GM18867 (cell line): ENCODE data around the gene AANAT.
"Not testable (repeated sequence)": the region's sequence is repeated elsewhere in the genome, so short reads cannot be mapped to it uniquely, and the experiment has no call there.

Source experiments
- ATAC-seq: cut with Tn5 transposase; IDR thresholded peaks from one replicate; pipeline ENCODE4 v1.9.1; 2021; ENCODE audit warnings: mild to moderate bottlenecking, moderate library complexity; ENCODE audit not compliant: unreplicated experiment

AANAT gene

DNA sequence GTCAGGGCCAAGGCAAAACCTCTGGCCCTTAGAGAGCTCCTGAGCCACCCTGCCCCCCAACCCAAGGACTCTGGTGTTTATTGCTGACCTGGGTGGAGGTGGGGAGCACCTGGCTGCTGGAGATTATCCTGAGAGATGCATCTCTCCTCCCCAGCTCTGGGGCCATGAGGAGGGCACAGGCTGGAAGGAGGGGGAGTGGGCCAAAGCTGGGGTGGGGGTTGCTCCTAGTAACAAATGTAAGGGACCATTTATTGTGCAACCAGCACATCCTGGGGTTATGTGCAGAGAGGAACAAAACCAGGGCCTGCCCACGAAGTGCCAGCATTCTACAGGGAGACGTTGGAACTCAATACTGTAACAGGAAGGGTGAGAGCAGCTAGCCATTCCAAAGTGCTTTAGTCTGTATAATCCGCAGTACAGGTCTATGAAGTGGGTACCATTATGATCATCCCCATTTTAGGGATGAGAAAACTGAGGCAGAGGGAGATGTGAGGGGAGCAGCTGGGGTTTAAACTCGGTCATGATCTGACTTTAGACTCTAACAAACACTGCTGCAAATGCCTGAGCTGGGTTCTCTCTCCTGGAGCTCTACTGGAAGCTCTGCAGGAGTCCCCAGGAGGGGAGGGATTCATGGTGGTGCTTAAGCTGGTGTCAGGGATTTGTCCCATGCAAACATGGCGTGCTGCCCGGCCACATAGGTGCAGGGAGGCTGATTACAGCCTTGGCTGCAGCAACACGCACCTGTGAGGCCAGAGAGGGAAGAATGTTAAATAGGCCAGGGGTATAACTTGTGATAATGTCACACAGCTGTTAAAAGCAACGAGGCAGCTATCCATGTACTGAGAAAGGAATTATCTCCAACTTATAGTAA, 35.2 kb downstream of the AANAT start:
- ATAC-seq: no peak

- ATAC-seq: no peak
These were observed 36.7 kb downstream of the AANAT start for GRCh38 chr17:76504117-76504516.

DNA sequence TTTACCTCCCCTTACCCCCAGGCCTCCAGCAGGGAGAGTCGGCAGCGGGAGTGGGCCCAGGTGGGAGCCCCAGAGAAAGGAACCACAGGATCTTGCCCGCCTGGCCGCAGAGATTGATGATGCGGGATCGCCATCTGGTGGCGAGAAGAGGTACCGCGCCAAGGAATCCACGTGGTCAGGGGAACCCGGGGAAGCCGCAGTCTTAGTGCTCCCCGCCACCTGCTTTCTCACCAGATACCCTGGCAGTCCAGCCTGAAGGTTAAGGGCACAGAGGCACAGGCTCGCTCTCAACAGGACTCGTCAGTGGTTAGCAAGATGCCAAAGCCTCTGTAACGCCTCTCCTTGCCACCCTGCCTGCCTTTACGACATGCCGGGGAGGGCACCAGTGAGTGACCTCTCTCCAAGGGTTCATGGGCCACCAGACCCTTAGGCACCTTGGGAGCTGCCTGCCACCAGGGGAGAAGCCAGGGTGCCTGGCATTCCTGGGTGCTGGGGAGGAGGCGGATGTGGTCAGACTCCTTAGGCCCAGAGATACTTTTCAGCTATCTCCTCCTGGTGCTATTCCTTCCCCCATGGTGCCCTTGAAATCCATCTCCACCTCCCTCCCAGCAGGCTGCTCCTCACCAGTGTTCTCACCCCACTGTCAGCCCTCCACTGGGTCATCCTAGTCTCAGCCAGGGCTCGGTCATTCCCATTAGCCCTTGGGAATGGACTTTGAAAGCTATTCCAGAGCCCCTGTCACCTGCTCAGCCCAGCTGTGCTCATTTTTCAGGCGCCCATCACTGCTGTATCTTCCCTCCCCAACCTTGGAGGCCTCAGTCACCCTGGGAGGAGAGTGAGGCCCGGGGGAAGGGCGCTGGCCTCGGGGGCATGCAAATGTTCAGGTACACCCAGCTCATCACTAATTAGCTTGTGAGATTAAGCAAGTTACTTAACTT, 39.3 kb downstream of the AANAT start:
- peak; percentile 51 for ATAC-seq

GRCh38 chr17:76508472-76509063, 41.2 kb downstream of the AANAT start:
- not testable (repeated sequence) for ATAC-seq

GRCh38 chr17:76510831-76511244, 43.4 kb downstream of the AANAT start:
- ATAC-seq: no peak

DNA sequence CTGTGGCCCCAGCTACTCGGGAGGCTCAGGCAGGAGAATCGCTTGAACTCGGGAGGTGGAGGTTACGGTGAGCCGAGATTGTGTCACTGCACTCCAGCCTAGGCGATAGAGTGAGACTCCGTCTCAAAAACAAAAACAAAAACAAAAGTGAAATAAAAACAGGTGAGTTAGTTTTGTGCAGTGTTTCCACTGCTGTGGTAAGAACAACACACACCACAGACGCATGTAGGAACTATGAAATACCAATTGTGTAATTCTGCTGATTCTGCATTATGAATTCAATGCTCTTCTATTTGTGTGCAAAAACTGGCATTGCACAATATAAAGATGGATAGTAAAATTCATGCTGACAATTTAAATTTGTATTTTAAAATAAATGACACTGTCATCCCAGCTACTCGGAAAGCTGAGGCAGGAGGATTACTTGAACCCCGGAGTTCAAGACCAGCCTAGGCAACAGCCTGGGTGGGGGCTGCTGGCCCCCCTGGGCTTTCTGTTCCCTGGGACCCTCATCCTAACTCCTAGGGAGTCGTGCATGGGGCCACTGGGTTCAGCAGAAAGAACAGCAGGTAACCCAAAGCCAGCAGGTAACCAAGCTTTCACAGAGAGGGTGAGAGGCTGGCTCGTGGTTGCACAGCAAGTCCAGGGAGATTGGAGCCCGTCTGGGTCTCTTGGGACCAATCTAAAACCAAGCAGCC, 44.4 kb downstream of the AANAT start:
- ATAC-seq: no peak

GRCh38 chr17:76512366-76513305, 45.2 kb downstream of the AANAT start:
- ATAC-seq: no peak

GRCh38 chr17:76513306-76513692, 45.9 kb downstream of the AANAT start:
- no peak for ATAC-seq

- not testable (repeated sequence) for ATAC-seq
These were observed 47.0 kb downstream of the AANAT start for GRCh38 chr17:76514355-76514754.

GRCh38 chr17:76515274-76515949, 48.0 kb downstream of the AANAT start:
- ATAC-seq: no peak

- ATAC-seq: no peak
These were observed 50.2 kb downstream of the AANAT start for GRCh38 chr17:76517638-76518038.

GRCh38 chr17:76519048-76519966, 51.9 kb downstream of the AANAT start:
- ATAC-seq: no peak
